A673 (cell line): Measurements from ENCODE around the gene SH2D3C. TPM values are rescaled to one million over a fixed set of nuclear protein-coding genes. Genes with fewer than 3 reads are reported as not detected.

Experiments
- BruUV-seq: library from RNA; stranded (reverse); fragments of 400-500 nt; replicated peaks from 2 replicates; lab custom pipeline; 2021; lab: Mats Ljungman, UMichigan
- CTCF ChIA-PET: fragments of 300-600 bp; sonication (Branson Sonifier 250); formaldehyde crosslinking; loops from one replicate; lab custom pipeline; 2022; ENCODE audit warnings: antibody characterized with exemption; lab: Charles Lee
- POLR2A ChIA-PET: fragments of 300-600 bp; sonication (Branson Sonifier 250); formaldehyde crosslinking; loops from one replicate; lab custom pipeline; 2022; ENCODE audit warnings: antibody characterized with exemption; ENCODE audit not compliant: low non-redundant PET; lab: Charles Lee
- DNase-seq: peaks from one replicate; pipeline ENCODE4 v3.0.0-alpha.2; 2015; ENCODE audit warnings: low spot score
- H3K27ac ChIP-seq: fragments of 200-600 bp; sonication (generic); 2 replicates; pipeline ENCODE4 v1.5.1; 2016; ENCODE audit warnings: mixed run types, low read depth, mild to moderate bottlenecking, mixed read lengths, antibody characterized with exemption, low read length; ENCODE audit not compliant: poor library complexity, severe bottlenecking
- H3K27me3 ChIP-seq: fragments of 200-600 bp; sonication (generic); replicated peaks from 2 replicates; pipeline ENCODE4 v1.6.1; 2017; ENCODE audit warnings: mixed run types, low read depth, mild to moderate bottlenecking, mixed read lengths, antibody characterized with exemption, low read length; ENCODE audit not compliant: insufficient read depth, poor library complexity
- H3K36me3 ChIP-seq: fragments of 200-600 bp; sonication (generic); 2 replicates; pipeline ENCODE4 v1.6.1; 2016; ENCODE audit warnings: mixed run types, mild to moderate bottlenecking, mixed read lengths, antibody characterized with exemption, low read length; ENCODE audit not compliant: insufficient read depth, poor library complexity, severe bottlenecking
- H3K4me1 ChIP-seq: fragments of 200-600 bp; sonication (generic); 2 replicates; pipeline ENCODE4 v1.6.1; 2017; ENCODE audit warnings: mixed run types, mild to moderate bottlenecking, mixed read lengths, antibody characterized with exemption, low read length; ENCODE audit not compliant: insufficient read depth, poor library complexity, severe bottlenecking
- H3K4me3 ChIP-seq: fragments of 200-600 bp; sonication (generic); 2 replicates; pipeline ENCODE4 v1.5.1; 2016; ENCODE audit warnings: low read depth, mixed run types, mild to moderate bottlenecking, mixed read lengths, low read length; ENCODE audit not compliant: poor library complexity, severe bottlenecking
- H3K9me3 ChIP-seq: fragments of 200-600 bp; sonication (generic); 2 replicates; pipeline ENCODE4 v1.6.1; 2016; ENCODE audit warnings: mixed run types, low read depth, mild to moderate bottlenecking, mixed read lengths, antibody characterized with exemption, low read length; ENCODE audit not compliant: poor library complexity, severe bottlenecking
- CTCF ChIP-seq: fragments of 300-800, 200-600 bp; sonication (generic); conservative IDR thresholded peaks from 2 replicates; pipeline ENCODE4 v1.5.1; 2017; ENCODE audit warnings: low read depth, mild to moderate bottlenecking, antibody characterized with exemption, low read length, moderate library complexity, mixed read lengths
- EZH2 ChIP-seq: fragments of 200-600 bp; sonication (generic); IDR thresholded peaks from 2 replicates; pipeline ENCODE4 v1.6.1; 2017; ENCODE audit warnings: borderline replicate concordance, low read depth, mild to moderate bottlenecking, mixed read lengths, antibody characterized with exemption, low read length; ENCODE audit not compliant: poor library complexity, severe bottlenecking
- intact Hi-C: fragments of 100-400 bp; cut with micrococcal nuclease; formaldehyde crosslinking; loops from one replicate; pipeline ENCODE4 v1.10.0; 2022; ENCODE audit not compliant: unreplicated experiment
- total RNA-seq: library from RNA; stranded (reverse); gene quantifications from 2 replicates; pipeline ENCODE4 v1.2.3, GENCODE V29; 2021

Gene SH2D3C
- total RNA-seq, 1 experiment from 2014 or later = not detected

- POLR2A ChIA-PET = interaction anchor here (0.6 kb wide), 1 partner anchor 688 kb away, joined by 7 read pairs; no protein-coding TSS in a partner anchor
- no peak for TF ChIP-seq CTCF
- TF ChIP-seq EZH2 = no peak
- BruUV-seq = no TSS peak
These were observed 69.4 kb downstream of the SH2D3C start for GRCh38 chr9:127708952-127709587.

GRCh38 chr9:127707766-127708165 is 70.7 kb downstream of the SH2D3C start:
- Histone ChIP-seq H3K27me3 (no peaks in the 10 kb centered on the region), H3K4me1 (no peaks in the 10 kb centered on the region), H3K27ac (no peak overlapping the region), H3K36me3 (no peaks in the 10 kb centered on the region), H3K4me3 (no peak overlapping the region), H3K9me3 (no peaks in the 10 kb centered on the region)
- no TSS peak for BruUV-seq
- no peak for DNase-seq
- CTCF ChIA-PET = no interaction called here
- intact Hi-C loops = no loop called here
- TF ChIP-seq EZH2 (no peak), CTCF (no peak)
- POLR2A ChIA-PET = no interaction called here

More at GRCh38 chr9:127708952-127709587, 69.4 kb downstream of the SH2D3C start:
- Histone ChIP-seq H3K9me3 (no peaks in the 10 kb centered on the region), H3K4me3 (no peak overlapping the region), H3K36me3 (no peaks in the 10 kb centered on the region), H3K27ac (no peak overlapping the region), H3K4me1 (no peaks in the 10 kb centered on the region), H3K27me3 (no peaks in the 10 kb centered on the region)
- no peak for DNase-seq
- CTCF ChIA-PET = no interaction called here
- intact Hi-C loops = no loop called here

GRCh38 chr9:127706836-127707241 is 71.6 kb downstream of the SH2D3C start, which contains the start of gene CFAP157:
Gene CFAP157, plus strand, starts transcription at chr9:127706988. Its CDS starts 44 bp downstream, at chr9:127707032.
- Histone ChIP-seq H3K27ac (no peak within 1 kb of the TSS), H3K27me3 (no peaks in the 10 kb centered on the region), H3K36me3 (no peaks in the 10 kb centered on the region), H3K4me1 (no peaks in the 10 kb centered on the region), H3K4me3 (no peak within 1 kb of the TSS), H3K9me3 (no peaks in the 10 kb centered on the region)
- TF ChIP-seq EZH2 = no peak
- BruUV-seq = no TSS peak
- intact Hi-C loops = no loop called here
- DNase-seq = no peak
- POLR2A ChIA-PET = interaction anchor here (0.7 kb wide), 1 partner anchor 27 kb away, joined by 3 read pairs; no protein-coding TSS in a partner anchor
- CTCF ChIA-PET = no interaction called here
